CD4-positive, alpha-beta T cell treated with Interleukin-2 at 100 ng/mL for 4 hours (primary cell): ENCODE results near the gene ADAM12.

Experiments
- DNase-seq: peaks from one replicate; pipeline ENCODE4 v3.0.0-alpha.2; 2020; ENCODE audit warnings: low spot score

ADAM12 gene

DNA sequence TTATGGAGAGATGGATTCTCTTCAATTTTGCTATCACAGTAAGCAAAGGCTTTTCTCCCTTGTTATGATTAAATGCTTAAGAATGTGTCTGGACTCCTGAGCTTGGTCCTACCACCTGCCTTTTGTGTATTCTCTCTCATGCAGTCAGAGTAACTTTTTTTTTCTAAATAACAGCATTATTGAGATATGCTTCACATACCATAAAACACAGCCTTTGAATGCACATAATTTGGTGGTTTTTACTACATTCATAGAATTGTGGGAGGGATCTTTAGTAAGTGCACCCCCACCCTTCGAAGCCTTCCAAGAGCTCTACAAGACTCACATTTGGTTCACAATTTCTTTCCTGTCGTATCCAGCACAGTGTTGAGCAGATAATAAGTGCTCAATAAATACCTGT is 175.5 kb downstream of the ADAM12 start:
- DNase-seq = no peak

DNA sequence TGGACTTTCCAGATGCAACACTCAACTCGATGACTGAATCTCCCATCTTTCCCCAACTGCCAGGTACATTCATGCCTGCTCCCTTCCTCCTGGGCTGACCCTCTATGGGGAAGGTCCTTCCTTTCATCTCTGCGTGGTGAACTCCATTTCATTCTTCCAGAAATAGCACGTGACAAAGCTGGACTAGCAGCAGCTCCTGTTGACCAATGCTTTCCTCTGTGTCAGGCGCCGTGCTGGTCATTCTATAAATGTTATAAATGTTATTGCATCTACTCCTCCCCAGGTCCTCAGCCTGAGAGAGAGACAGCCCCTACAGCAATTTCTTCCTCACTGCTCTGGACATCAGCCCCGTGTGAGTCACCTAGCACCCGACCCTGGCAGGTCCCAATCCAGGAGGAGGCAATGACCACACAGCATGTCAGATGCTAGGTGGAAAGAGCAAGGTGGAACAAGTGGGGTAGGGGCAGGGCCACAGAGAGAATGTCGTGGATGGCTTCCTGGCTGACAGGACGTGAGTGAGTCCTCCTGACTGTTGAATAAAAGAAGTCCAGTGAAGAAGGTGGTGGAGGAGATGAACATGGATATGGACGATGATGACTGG is 178.1 kb downstream of the ADAM12 start:
- DNase-seq = no peak

DNA sequence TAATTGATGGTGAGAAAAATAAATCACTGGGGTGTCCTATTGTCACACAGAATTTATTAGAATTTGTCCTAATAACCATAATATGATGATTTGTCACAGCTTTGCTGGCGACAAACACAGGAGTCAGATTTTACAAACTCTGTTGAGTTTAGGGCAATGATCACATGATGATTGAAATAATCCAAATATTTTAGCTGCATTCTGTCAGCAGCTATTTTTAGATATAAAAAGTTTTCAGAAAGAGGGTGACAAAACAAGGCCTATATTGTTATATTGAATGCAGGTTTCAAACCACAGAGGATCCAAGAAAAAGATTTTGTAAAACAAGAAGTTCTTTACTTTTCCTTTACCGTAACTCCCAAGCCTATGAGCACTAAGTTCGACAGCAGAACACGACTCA is 178.8 kb downstream of the ADAM12 start:
- no peak for DNase-seq

DNA sequence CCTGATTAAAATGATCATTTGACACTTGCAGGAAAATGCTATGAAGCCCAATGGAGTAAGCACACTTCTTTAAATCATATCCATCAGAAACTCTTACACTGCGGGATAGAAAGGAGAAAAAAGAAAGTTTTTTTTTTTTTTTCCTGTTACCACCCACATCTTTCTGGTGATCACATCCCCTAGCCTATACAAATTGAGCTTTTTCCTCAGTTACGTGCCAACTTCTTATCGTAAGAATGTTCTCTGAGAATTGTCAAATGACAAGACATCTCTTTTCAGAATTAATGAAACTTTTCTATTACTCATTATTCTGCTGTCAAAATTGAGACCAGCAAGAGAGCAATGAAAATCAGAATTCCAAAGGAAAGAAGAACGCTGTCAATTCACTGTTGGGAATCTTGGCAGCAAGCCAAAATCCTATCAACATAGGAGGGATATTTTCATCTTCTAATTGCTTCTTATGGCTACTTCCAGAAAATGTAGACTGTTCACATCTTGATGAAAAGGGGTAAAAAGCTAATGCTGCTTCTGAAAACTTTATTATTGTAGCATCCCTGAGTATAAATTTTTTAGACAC is 179.5 kb downstream of the ADAM12 start:
- no peak for DNase-seq

DNA sequence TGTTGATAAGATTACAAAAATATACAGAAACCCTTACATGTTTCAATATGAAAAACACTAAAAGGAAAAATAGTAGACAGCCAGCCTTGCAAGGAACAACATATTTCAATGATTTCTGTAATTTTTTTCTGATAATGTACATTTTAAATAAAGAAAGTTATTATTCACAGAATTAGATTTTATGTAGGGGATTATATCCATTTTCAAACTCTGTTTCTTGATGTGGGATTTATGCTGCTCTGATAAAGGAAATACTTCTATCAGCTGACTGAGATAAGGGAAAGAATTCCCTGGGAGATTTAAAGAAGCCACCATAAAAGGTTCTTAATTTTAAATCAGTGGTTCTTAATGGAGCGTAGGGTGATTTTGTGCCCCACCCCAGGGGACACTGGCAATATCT is 180.4 kb downstream of the ADAM12 start:
- DNase-seq = no peak

DNA sequence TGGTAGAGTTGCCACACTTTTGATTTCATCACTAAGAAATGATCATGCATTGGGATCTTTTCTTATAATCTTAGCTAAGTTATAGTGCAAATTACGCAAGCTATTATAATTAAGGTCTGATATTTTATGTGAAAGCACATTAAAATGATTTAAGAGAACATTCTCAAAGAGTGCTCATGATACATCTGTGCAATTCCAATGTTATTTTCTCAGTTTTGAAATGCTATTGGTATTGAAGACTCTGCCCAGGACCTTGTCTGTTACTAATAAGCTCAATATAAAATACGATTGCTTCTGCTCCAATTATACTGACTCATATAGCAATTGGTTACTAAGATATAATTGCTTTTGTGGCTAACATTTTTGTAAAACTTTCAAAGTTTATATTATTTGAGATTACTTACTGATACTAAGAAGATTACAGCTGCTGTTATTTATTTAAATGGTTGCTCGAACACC is 180.9 kb downstream of the ADAM12 start:
- DNase-seq = no peak

DNA sequence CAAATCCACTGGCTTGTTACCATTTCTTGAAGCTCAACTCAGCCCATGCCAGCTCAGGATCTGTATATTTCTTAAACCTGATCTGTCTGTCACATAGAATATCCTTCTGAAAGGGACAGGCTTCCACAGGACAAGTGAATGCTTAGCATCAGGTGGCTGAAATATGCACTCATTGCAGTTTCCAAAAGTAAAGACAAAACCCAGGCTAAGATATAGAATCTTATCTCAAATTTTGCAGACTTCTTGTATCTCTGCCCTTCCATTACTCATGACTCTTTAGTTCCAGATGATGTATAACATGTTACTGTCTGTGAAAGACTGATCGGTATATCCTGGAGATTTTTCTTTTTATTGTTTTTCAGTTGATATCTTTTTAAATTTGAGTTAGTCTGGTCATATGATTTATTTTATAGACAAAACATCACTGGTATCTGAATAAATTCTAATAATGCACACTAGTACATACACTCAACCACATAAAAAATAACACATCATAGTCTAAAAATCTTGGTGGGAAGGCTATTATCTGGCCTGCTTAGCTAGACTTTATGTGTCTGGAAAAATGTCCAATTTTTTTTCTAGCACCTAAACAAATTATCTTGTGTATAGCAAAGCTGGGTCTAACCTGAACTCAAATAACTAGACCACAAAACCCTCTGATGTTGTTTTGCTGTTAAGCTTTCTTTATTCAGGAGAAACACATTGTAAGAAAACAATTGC is 182.6 kb downstream of the ADAM12 start:
- DNase-seq = no peak

DNA sequence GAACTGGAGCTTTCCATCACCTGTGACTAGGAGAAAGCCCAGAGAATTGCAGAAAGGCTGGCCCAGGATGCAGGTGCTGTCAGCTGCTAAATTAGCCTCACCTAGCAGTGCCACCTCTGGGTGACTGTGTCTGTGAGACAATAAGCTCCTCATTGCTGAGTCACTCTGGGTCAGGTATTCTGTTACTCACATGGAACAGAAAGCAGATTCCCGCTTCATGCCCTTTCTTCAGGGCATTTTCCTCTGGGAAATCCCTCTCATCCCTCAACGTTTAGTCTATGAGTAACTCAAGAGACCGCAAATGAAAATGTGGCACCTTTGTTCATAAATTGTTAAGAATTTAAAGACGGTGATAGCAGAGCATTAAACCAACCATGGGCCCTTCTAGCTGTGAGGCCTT is 184.0 kb downstream of the ADAM12 start:
- DNase-seq = no peak

DNA sequence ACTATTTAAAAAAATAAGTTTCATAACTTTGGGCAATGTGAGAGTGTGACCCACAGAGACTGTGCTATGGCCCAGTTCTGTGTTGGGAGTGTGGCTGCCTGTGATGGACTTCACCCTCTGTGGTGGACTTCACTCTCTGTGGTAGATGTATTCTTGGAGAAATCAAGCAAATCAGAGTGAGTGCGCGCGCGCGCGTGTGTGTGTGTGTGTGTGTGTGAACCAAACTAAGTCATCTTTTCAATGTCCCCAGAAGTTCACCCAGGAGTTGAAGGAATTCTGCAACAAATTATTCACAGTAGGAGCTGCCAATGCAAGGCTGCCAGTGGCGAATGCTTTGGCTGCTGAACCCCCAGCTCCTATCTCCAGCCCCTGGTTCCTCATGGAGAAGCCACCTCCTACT is 184.5 kb downstream of the ADAM12 start:
- DNase-seq = no peak

DNA sequence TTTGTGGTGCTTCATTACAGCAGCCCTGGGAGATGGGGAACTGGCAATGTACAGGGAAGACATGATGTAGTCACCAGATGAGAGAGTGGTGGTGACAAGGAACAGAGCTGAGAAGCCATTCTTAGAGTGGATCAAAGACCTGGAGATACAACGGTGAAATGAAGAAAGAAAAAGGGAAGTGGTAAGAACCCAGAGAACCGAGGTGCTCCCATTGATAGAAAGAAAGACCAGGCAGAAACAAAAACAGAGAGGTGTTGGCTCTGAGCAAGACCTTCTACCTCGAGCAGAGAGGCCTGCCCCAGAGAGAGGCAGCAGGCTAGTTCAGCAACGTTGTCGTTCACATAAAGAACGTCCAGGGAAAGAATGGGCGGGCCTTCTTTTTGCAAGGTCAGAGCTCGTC is 186.7 kb downstream of the ADAM12 start:
- DNase-seq = no peak

DNA sequence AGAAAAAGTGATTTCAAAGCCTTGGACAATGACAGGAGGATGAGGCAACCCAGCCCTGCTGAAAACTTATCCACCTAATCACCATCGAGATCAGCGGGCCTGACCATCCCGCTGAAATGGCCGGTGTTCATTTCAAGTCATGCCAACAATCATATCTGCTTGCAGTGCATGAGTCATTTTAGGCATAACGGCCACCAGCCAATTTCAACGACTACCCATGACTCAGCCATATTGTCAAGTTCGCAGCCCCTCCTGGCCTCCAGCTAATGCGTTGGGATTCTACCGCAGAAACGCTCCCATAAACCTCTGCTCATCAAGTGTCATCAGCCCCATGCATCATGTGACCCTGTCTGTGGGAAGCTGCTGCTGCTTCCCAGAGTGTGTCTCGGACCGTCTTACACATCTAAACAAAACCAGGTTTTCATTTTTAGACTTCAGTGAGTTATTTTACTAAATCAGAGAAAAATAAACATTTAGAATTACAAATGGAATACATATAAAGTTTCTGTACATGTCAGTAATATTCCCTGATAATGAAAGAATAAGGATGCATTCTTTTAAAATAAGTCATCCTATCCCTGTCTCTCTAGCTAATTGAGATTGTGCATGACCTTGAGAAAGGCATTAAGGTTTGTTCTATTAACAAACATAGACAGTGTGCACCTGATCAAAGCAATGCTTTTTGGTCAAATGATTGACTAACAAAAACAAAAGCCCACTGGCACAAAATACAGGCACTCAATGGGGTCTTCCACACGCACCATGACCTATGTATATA is 188.9 kb downstream of the ADAM12 start:
- DNase-seq = no peak

DNA sequence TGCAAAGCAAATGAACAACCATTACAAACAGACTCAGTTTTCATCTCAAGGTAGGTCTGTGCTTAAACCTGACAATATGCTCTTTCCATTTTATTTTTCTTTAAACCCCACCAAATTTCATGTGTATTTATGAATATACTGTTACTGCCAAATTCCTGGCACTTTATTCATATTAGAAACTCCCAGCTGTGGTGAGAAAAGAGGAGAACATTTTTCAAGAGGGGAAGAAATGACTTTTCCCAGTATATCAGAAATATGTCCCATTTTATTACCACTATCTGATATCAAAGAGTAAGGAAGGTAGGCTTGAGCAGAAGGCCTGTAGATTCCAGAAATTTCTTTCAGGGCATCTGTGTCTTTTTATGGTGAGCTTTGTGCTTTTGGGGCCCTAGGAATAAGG is 189.6 kb downstream of the ADAM12 start:
- no peak for DNase-seq

DNA sequence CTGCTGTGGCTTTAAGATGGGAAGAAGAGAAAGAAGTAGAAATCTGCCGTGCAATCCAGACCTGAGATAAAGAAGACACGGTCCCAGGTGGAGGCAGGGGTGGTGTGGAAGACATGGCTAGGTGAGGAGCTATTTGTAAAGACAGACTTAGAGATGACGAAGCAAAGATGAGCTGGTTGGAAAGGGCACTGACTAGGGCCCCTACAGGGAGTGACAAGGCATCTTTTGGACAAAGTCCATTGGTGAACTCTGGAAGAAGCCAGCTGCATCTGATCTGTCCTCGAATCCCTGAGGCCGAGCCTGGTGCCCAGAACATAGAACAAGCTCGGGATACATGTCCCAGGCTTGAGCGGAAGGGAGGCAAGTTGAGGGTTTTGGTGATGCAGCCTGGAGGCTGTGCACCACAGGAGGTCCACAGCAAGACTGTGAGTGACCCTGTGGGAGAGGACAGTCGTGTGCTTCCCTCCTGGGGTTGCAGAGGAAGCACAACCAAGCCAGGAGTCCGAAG is 191.2 kb downstream of the ADAM12 start:
- no peak for DNase-seq

DNA sequence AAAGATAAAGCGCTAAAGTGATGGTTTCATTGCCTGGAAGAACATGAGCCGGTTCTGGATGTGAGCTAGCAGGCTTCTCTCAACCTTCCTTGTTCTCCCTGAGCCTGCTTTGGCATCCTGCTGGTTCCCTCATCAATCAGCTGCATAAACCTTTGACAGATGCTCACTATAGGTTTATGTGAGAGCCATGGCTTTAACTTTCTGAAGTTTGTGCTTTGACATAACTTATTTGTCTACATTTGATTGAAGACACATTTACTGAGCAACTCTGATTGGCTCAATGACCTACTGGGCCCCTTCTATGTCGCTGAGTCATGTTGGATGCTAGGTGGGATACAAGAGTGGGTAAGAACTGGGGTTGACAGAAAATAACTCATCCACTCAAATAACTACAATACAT is 192.0 kb downstream of the ADAM12 start:
- no peak for DNase-seq

DNA sequence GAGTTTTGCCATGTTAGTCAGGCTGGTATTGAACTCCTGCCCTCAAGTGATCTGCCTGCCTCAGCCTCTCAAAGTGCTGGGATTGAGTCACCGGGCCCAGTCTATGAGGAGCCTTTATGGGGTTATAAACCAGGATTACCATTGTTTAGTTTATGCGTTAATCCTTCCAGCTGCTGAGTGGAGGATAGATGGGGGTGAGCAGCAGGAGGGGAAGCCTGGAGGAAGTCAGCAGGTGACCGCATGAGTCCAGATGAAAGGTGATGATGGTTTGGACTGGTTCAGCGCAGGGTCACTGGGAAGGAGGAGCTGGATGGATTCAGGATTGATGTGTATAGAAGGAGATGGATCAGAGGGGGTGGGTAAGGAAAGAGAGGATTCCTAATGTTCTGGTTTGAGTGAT is 197.1 kb downstream of the ADAM12 start:
- no peak for DNase-seq

DNA sequence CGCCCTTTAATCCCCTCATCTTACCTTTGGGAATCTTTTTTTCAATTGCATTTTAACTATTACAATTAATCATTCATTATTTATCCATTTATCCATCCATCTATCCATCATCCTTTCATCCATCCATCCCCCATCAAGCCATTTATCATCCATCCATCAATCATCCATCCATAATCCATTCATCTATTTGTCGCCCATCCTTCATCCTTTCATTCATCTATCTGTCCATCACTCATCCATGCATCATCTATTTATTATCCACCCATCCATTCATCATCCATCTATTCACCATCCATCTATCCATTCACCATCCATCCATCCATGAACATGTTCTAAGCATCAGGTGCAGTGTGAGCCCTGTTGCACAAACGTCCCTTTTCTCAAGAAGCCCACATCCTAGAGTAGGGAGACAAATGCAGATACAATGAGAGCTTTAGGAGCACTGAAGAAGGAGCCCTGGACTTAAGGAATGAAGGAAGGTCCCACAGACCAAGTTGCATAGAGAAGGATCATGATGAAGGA is 199.5 kb downstream of the ADAM12 start:
- no peak for DNase-seq

DNA sequence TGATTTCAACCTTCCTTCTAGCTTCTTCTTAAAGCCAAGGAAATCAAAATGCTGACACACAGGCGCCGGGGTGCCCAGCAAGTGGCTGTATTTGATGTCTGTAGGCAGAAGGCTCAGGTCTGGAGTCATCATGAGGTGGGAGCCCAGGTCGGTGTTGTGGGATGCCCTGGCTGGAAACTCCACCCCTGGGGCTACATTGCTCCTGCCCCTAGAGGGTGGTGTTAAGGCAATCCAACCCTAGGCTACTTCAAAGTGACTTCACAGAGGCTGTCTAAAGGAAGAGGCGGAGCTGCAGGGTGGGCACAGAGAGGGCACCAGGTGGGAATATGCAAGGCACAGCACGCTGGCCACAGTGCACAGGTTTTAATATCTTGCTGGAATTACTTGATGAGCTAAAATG is 200.9 kb downstream of the ADAM12 start:
- no peak for DNase-seq

DNA sequence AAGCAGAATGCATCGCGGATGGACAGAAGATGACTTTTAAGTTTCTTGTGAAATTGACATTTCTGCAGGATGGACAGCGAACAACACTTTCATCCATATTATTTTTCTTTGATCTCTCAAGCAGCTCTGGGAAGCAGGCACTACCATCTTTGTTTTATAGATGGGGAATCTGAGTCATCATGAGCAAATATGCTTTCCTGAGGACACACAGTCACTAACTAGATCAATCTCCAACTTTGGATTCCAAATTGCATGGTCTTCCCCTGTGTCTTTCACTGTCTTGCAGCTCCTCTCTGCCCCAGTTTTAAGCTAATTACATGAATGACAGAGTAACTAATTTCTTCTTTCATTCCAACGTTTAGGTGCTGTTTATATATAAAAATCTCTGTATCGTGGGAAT is 201.5 kb downstream of the ADAM12 start:
- no peak for DNase-seq

DNA sequence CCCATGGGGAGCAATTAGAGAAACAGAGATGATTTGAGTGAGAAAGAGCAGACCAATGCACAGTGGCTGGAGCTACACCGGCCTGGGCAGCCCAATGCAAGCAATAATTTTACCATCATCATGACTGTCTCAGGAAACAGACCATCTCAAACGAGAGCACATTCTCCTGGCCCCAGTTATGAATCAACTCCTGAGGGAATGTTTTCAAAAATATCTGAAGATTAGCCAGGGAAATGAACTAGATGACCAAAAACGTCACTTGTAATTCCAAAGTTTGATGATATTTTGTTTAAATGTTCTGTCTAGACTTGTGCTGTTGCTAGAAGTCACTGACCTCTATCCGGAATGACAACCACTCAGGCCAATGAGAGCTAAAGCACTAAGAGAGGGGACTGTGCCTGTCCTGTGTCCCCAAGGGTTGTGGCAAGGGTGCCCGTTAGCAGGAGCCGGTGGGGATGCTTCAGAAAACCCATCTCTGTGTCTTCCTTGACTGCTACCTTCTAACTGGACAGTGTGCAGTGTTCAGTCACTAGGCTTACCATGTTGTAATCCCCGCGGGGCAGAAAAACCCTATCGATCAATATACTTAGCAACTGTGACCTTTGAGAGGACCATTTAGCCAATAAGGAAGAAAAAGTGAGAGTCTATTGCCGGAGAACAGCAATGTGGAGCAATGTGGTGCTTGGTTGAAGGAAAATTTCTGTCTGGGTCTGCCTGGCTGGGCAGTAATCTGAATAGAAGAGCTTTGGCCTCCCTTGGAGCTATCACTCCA is 202.4 kb downstream of the ADAM12 start:
- DNase-seq = no peak

DNA sequence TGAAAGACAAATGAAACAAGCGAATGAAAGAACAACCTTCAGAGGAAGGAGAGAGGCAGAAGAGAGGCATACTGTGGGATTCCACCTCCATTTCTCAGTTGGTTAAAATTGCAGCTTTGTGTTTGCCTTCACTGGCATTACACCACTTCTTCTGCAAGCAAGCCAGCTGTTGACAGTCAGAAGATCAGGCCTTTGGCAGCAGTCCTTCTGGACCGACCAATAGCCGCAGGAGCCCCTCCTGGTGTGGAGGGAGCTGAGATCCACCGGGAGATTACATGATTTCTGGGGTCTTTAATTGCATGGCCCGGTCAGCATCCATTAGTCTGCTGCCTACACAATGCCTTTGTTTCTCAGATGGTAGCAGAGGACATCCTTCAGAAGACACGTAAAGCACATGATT is 206.7 kb downstream of the ADAM12 start:
- DNase-seq = no peak

DNA sequence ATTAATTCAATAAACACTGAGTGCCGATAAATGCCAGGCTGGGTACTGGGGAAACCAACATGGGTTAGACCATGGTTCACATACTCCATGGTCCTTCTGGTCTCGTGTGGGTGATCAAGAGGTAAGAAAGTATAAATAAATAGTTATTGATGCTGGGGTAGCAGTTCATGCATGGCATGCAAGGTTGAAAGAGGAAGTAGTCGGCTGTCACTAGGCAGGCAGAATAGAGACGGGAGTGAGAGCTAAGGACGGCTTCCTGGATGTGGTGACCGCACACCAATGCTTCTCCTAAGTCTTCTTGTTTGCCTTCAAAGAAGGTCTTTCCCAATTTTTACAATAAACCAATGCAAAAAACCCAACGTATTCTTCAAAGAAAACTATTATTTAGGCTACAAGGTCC is 208.6 kb downstream of the ADAM12 start:
- DNase-seq = no peak
